SH-SY5Y (cell line): ENCODE measurements around the gene BICRA.

Experiments
- GATA2 ChIP-seq: IDR thresholded peaks from 2 replicates; pipeline ENCODE4 v1.6.1; 2011; ENCODE audit warnings: mild to moderate bottlenecking, low read depth, low read length
- GATA3 ChIP-seq: IDR thresholded peaks from 2 replicates; pipeline ENCODE4 v1.6.1; 2011; ENCODE audit warnings: low read depth, mild to moderate bottlenecking, low read length, moderate library complexity

DNA sequence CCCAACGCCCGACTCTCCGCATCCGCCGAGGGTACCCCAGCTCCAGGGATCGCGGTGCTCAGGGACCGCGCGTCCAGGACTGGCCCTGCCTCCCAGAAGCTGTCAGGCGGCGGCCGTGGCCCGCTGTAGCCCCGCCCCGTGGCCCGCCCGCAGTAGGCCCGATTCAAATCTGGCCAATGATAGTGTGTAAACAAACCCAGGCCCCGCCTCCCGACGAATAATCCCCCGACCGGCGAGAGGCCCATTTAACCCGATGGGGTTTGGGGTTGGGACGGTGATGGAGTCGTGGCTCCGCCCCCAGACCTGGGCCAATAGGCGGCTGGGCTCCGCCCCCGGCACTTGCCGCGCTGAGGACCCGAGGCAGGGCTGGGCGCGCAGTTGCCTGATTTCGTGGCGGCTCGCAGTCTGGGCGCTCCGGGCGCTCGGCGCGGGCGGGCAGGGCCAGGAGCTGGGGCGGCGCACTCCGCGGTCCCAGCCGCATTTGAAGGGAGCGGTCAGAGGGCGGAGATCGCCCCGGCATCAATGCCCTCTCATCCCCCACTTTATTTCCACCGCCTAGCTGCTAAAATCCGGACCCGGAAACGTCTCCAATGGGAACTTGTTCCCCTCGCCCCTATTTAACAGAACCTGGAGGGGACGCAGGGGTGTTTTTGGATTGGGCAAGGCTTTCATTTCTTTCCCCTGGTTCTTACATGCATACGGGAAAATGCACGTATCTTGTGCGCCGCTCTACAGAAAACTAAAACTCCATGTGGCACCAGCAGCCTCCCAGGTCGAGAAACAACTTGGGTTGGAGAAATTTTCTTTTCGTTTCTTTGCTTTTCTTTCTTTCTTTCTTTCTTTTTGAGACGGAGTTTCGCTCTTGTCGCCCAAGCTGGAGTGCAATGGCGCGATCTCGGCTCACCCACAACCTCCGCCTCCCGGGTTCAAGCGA is 8.4 kb upstream of the BICRA start:
- TF ChIP-seq GATA2 (no peak; the same call in 1 of the 2 replicates), GATA3 (no peak)
